DND-41 (cell line): ENCODE results near the gene NCAN.

Experiments
- CTCF ChIP-seq: IDR thresholded peaks from 2 replicates; pipeline ENCODE4 v1.5.1; 2012; ENCODE audit warnings: borderline replicate concordance, low read length, moderate library complexity, mild to moderate bottlenecking; ENCODE audit not compliant: poor library complexity, severe bottlenecking; ENCODE audit errors: extremely low read depth
- EZH2 ChIP-seq: IDR thresholded peaks from 3 replicates; pipeline ENCODE4 v1.6.1; 2012; ENCODE audit warnings: borderline replicate concordance, low read depth, mild to moderate bottlenecking, moderate library complexity, low read length, inconsistent platforms; ENCODE audit not compliant: severe bottlenecking

DNA sequence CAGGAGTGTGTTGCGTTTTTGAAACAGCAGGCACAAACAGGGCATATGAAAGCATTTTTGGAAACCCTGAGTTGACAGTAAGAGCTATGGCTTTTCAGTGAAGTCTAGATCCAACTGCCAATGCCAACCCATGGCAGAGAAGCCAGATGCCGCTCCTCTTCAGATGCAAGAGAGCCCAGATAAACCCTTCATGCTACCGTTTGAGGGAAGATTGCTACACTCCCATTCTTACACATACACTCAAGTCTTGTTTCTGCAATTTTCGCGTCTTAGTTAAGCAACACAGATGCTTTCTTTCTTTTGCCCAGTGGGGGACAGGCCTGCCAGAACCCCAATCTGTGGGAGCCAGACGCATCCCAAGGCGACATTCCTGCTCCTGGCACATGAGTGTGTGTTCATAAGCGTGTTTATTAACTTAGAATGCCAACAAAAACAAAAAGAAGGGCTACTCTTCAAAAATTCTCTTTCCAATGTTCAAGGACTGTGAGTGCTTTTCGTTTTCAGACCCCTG is 30.2 kb upstream of the NCAN start:
- TF ChIP-seq CTCF = no peak
- no peak for TF ChIP-seq EZH2
